HepG2 (cell line): ENCODE data around the gene CD9. TPM values are rescaled to one million over a fixed set of nuclear protein-coding genes. Genes with fewer than 3 reads are reported as not detected.
A peak's percentile ranks its signal among the peaks of the same experiment; 100 is the strongest.

Experiments used
- ATAC-seq: fragments of 200-7000 bp; cut with Tn5 transposase; 3 replicates; pipeline ENCODE4 v1.9.1; 2020; ENCODE audit warnings: mild to moderate bottlenecking, moderate library complexity
- BruUV-seq: library from RNA; stranded (reverse); fragments of 400-500 nt; replicated peaks from 2 replicates; lab custom pipeline; 2021; lab: Mats Ljungman, UMichigan
- CTCF ChIA-PET: fragments of 300-600 bp; formaldehyde crosslinking; extraction: SDS; loops from one replicate; lab custom pipeline; 2021; ENCODE audit warnings: low total read pairs, inconsistent platforms, low intra/inter-chr PET ratio; lab: Yijun Ruan, JAX
- POLR2A ChIA-PET: fragments of 350-600 bp; sonication (Branson Sonifier 250); formaldehyde crosslinking; loops from one replicate; lab custom pipeline; 2020; ENCODE audit warnings: antibody characterized with exemption, inconsistent platforms; lab: Yijun Ruan, JAX
- DNase-seq: peaks from one replicate; pipeline ENCODE4 v3.0.0-alpha.2; 2015; ENCODE audit warnings: low spot score
- FAIRE-seq: peaks from 3 replicates; lab custom pipeline; 2011; peaks lifted over from hg19 to GRCh38; lab: Jason Lieb, UNC
- H2AFZ ChIP-seq: one replicate; pipeline ENCODE4 v1.6.1; 2011; ENCODE audit warnings: low read length, inconsistent platforms
- H3K27ac ChIP-seq: fragments of 300-600 bp; 3 replicates; pipeline ENCODE4 v1.8.0; 2011; ENCODE audit warnings: mixed run types, mild to moderate bottlenecking, mixed read lengths, low read length, inconsistent platforms; ENCODE audit not compliant: insufficient read depth; ENCODE audit errors: extremely low read length
- H3K27me3 ChIP-seq, 2 experiments: fragments of 200-600 bp in 1 of 2; 2 replicates in 1 of 2; 3 replicates in 1 of 2; pipeline versions ENCODE4 v1.6.0 to v1.8.0; 2011; ENCODE audit warnings: low read length in 2 of 2, mild to moderate bottlenecking in 2 of 2, moderate library complexity in 2 of 2, inconsistent platforms in 1 of 2; ENCODE audit not compliant: insufficient read depth in 2 of 2, control insufficient read depth in 1 of 2
- H3K36me3 ChIP-seq, 2 experiments: fragments of 200-600 bp in 1 of 2; replicated peaks in 1 of 2; 2 replicates in 1 of 2; 3 replicates in 1 of 2; pipeline versions ENCODE4 v1.5.1 to v1.8.0; 2011; ENCODE audit warnings: low read length in 2 of 2, inconsistent platforms in 1 of 2; ENCODE audit not compliant: insufficient read depth in 2 of 2, control insufficient read depth in 1 of 2
- H3K4me1 ChIP-seq: 2 replicates; pipeline ENCODE4 v1.5.1; 2012; ENCODE audit warnings: low read length, inconsistent platforms; ENCODE audit not compliant: insufficient read depth
- H3K4me2 ChIP-seq: 2 replicates; pipeline ENCODE4 v1.6.0; 2011; ENCODE audit warnings: low read depth, low read length, inconsistent platforms
- H3K4me3 ChIP-seq, 3 experiments: fragments of 200-600 bp in 1 of 3; sonication (generic), shearing (Covaris generic) in 1 of 3; replicated peaks in 1 of 3; 2 replicates each; pipeline ENCODE4 v1.5.1; 2011 to 2016; ENCODE audit warnings: low read length in 3 of 3, inconsistent platforms in 2 of 3, low read depth in 2 of 3, mild to moderate bottlenecking in 2 of 3, control low read depth in 1 of 3, mixed read lengths in 1 of 3; ENCODE audit not compliant: insufficient read depth in 1 of 3
- H3K79me2 ChIP-seq: one replicate; pipeline ENCODE4 v1.6.1; 2011; ENCODE audit warnings: low read length, inconsistent platforms; ENCODE audit not compliant: insufficient read depth
- H3K9ac ChIP-seq: 2 replicates; pipeline ENCODE4 v1.6.0; 2011; ENCODE audit warnings: mild to moderate bottlenecking, low read depth, low read length, inconsistent platforms; ENCODE audit not compliant: insufficient read depth
- H3K9me3 ChIP-seq: 2 replicates; pipeline ENCODE4 v1.5.1; 2012; ENCODE audit warnings: mild to moderate bottlenecking, low read length
- H4K20me1 ChIP-seq: 2 replicates; pipeline ENCODE4 v1.6.0; 2011; ENCODE audit warnings: inconsistent platforms, mild to moderate bottlenecking, low read length, moderate library complexity; ENCODE audit not compliant: insufficient read depth
- HOXA3 ChIP-seq: sonication (generic); formaldehyde crosslinking; IDR thresholded peaks from 2 replicates; pipeline ENCODE4 v1.5.0; 2020; ENCODE audit warnings: missing genetic modification reagents
- MTA1 ChIP-seq: sonication (generic); formaldehyde crosslinking; IDR thresholded peaks from 2 replicates; pipeline ENCODE4 v1.4.0; 2020; ENCODE audit warnings: missing genetic modification reagents, mild to moderate bottlenecking, borderline replicate concordance
- SP2 ChIP-seq: sonication (generic); formaldehyde crosslinking; IDR thresholded peaks from 2 replicates; pipeline ENCODE4 v1.5.1; 2020; ENCODE audit warnings: mild to moderate bottlenecking, missing genetic modification reagents
- ZNF264 ChIP-seq: sonication (generic); formaldehyde crosslinking; IDR thresholded peaks from 2 replicates; pipeline ENCODE4 v1.4.0; 2020; ENCODE audit warnings: missing genetic modification reagents
- ZNF550 ChIP-seq: sonication (generic); formaldehyde crosslinking; IDR thresholded peaks from 2 replicates; pipeline ENCODE4 v1.4.0; 2020; ENCODE audit warnings: mild to moderate bottlenecking, missing genetic modification reagents, borderline replicate concordance
- ZNF768 ChIP-seq: sonication (generic); formaldehyde crosslinking; IDR thresholded peaks from 2 replicates; pipeline ENCODE4 v1.4.0; 2020; ENCODE audit warnings: missing genetic modification reagents
- ZNF788 ChIP-seq: sonication (generic); formaldehyde crosslinking; IDR thresholded peaks from 2 replicates; pipeline ENCODE4 v1.5.0; 2020; ENCODE audit warnings: mild to moderate bottlenecking, missing genetic modification reagents, borderline replicate concordance
- WGBS: methylation state at CpG from one replicate; pipeline ENCODE4 v1.1.6; 2017; ENCODE audit warnings: low lambda C conversion rate; 5-methylcytosine and 5-hydroxymethylcytosine counted together
- in situ Hi-C: cut with HindIII; loops from 2 replicates; pipeline ENCODE4 v1.10.0; 2017; ENCODE audit warnings: low pct_unique_long_range_greater_than_20kb; ENCODE audit not compliant: extremely low pct_ligation_motif_present
- intact Hi-C: fragments of 100-400 bp; cut with micrococcal nuclease; formaldehyde crosslinking; loops from one replicate; pipeline ENCODE4 v1.10.0; 2022; ENCODE audit not compliant: unreplicated experiment
- polyA plus RNA-seq, 8 experiments: library from polyadenylated mRNA; depleted of rRNA in 3 of 8; stranded (reverse) in 7 of 8; unstranded in 1 of 8; fragments of >200 nt; fragmentation: Illumina TruSeq in 4 of 8; extraction: Trizol in 4 of 8; gene quantifications; 2 replicates each; pipeline versions ENCODE4 v1.2.1 to v1.2.3, GENCODE V29; 2011 to 2016; ENCODE audit warnings: low read depth in 4 of 8, missing spikeins in 1 of 8, mixed read lengths in 1 of 8; ENCODE audit not compliant: insufficient read depth in 1 of 8
- total RNA-seq, 5 experiments: library from RNA; depleted of rRNA; stranded (reverse); fragments of >200 nt; fragmentation: Illumina TruSeq; extraction: Trizol; gene quantifications; 2 replicates each; pipeline ENCODE4 v1.2.3, GENCODE V29; 2016; ENCODE audit warnings: low read depth in 1 of 5
- TF ChIP-seq, protein P1 (sequence below): IDR thresholded peaks from 2 replicates; pipeline ENCODE4 v1.6.1; 2016; ENCODE audit warnings: control low read depth
- TF ChIP-seq, protein P2 (sequence below): sonication (generic); formaldehyde crosslinking; IDR thresholded peaks from 2 replicates; pipeline ENCODE4 v1.4.0; 2020; ENCODE audit warnings: missing genetic modification reagents, low read depth, mild to moderate bottlenecking, borderline replicate concordance
- TF ChIP-seq, protein P3 (sequence below): sonication (generic); formaldehyde crosslinking; IDR thresholded peaks from 2 replicates; pipeline ENCODE4 v1.5.1; 2020; ENCODE audit warnings: missing genetic modification reagents, mild to moderate bottlenecking, borderline replicate concordance
- TF ChIP-seq, protein P4 (sequence below): IDR thresholded peaks from 2 replicates; pipeline ENCODE4 v1.6.1; 2016; ENCODE audit warnings: mild to moderate bottlenecking
- TF ChIP-seq, protein P5 (sequence below): sonication (generic); formaldehyde crosslinking; IDR thresholded peaks from 2 replicates; pipeline ENCODE4 v1.4.0; 2020; ENCODE audit warnings: missing genetic modification reagents, borderline replicate concordance

Gene CD9
- total and polyA plus RNA-seq, 2 of the 13 experiments (the other 11 are each of a cell fraction or from before 2014, with no cell fraction given) = 5.8 to 38.3 TPM

DNA sequence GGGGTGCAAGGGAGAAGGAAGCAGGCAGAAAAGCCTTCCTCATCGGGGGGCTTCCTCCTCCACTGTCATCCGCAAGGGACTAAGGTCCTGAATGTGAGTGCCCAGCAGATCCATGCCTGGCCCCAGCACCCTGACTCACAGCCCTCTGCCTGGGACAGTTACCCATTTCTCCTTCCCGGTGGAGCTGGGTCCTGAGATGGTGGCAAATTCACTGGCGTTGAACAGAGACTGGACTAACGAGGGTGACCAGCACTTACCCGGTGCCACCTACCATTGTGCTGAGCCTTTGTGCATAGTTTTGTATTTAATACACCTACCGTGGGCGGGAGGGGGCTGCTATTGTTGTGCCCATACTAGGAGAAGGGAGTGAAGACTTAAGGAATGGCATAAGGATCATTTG, 79.4 kb downstream of the CD9 start:
- intact Hi-C loops = loop anchor here (10.0 kb wide), 1 partner anchor 295 kb away; no protein-coding TSS in a partner anchor
- POLR2A ChIA-PET = interaction anchor here (0.6 to 3.3 kb wide), 18 partner anchors 9 to 221 kb away, joined by 3 to 17 read pairs (median 6); partner anchors contain the start of genes CD9 and LTBR
- WGBS = 22% methylated on average over 5 of the region's 8 CpGs
- no peaks in the 10 kb centered on the region for H3K36me3 ChIP-seq
- peak overlapping the region; percentile 81 for H3K4me2 ChIP-seq
- ATAC-seq (peak; percentile 17; the same call in 2 of the 3 replicates), DNase-seq (no peak), FAIRE-seq (no peak)
- H4K20me1 ChIP-seq = no peaks in the 10 kb centered on the region
- H3K9ac ChIP-seq = peak overlapping the region; percentile 52
- peak overlapping the region; percentile 75 for H3K27ac ChIP-seq
- no peaks in the 10 kb centered on the region for H3K79me2 ChIP-seq
- H3K27me3 ChIP-seq = peaks cover 0 to 9% of the 10 kb centered on the region in 2 experiments; a peak in 3 of 5 replicates
- no peak overlapping the region for H2AFZ ChIP-seq
- peak overlapping the region in 1 of 3 experiments; percentile 32; a peak in 2 of 6 replicates for H3K4me3 ChIP-seq
- BruUV-seq = no TSS peak
- CTCF ChIA-PET = interaction anchor here (1.3 to 2.9 kb wide), 2 partner anchors 83 to 217 kb away, joined by 3 to 29 read pairs; no protein-coding TSS in a partner anchor
- H3K9me3 ChIP-seq = no peaks in the 10 kb centered on the region
- H3K4me1 ChIP-seq = peaks cover 84% of the 10 kb centered on the region
- in situ Hi-C loops = loop anchor here (5.0 to 10.0 kb wide), 4 partner anchors 47 to 295 kb away; no protein-coding TSS in a partner anchor
- TF ChIP-seq, protein P1, sequence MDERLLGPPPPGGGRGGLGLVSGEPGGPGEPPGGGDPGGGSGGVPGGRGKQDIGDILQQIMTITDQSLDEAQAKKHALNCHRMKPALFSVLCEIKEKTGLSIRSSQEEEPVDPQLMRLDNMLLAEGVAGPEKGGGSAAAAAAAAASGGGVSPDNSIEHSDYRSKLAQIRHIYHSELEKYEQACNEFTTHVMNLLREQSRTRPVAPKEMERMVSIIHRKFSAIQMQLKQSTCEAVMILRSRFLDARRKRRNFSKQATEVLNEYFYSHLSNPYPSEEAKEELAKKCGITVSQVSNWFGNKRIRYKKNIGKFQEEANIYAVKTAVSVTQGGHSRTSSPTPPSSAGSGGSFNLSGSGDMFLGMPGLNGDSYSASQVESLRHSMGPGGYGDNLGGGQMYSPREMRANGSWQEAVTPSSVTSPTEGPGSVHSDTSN (CRISPR knock-in tag) = no peak
- 0 out of 2 replicates have a peak, but pooled peaks have one; percentile 41 for TF ChIP-seq MTA1 (CRISPR knock-in tag)
- no peak for TF ChIP-seq ZNF550
- TF ChIP-seq ZNF768 (CRISPR knock-in tag) = peak; percentile 95
- TF ChIP-seq, protein P2, sequence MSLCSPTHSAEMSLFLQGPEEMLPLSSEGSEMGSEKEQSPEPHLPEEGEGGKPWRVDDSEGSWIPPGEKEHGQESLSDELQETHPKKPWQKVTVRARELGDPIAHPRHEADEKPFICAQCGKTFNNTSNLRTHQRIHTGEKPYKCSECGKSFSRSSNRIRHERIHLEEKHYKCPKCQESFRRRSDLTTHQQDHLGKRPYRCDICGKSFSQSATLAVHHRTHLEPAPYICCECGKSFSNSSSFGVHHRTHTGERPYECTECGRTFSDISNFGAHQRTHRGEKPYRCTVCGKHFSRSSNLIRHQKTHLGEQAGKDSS (CRISPR knock-in tag) = 0 out of 2 replicates have a peak, but pooled peaks have one; percentile 14
- no peak for TF ChIP-seq SP2 (CRISPR knock-in tag)
- TF ChIP-seq, protein P3, sequence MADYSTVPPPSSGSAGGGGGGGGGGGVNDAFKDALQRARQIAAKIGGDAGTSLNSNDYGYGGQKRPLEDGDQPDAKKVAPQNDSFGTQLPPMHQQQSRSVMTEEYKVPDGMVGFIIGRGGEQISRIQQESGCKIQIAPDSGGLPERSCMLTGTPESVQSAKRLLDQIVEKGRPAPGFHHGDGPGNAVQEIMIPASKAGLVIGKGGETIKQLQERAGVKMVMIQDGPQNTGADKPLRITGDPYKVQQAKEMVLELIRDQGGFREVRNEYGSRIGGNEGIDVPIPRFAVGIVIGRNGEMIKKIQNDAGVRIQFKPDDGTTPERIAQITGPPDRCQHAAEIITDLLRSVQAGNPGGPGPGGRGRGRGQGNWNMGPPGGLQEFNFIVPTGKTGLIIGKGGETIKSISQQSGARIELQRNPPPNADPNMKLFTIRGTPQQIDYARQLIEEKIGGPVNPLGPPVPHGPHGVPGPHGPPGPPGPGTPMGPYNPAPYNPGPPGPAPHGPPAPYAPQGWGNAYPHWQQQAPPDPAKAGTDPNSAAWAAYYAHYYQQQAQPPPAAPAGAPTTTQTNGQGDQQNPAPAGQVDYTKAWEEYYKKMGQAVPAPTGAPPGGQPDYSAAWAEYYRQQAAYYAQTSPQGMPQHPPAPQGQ = 0 out of 2 replicates have a peak, but pooled peaks have one; percentile 36
- TF ChIP-seq ZNF264 (CRISPR knock-in tag) = no peak
- no peak for TF ChIP-seq ZNF788 (CRISPR knock-in tag)
- TF ChIP-seq, protein P4, sequence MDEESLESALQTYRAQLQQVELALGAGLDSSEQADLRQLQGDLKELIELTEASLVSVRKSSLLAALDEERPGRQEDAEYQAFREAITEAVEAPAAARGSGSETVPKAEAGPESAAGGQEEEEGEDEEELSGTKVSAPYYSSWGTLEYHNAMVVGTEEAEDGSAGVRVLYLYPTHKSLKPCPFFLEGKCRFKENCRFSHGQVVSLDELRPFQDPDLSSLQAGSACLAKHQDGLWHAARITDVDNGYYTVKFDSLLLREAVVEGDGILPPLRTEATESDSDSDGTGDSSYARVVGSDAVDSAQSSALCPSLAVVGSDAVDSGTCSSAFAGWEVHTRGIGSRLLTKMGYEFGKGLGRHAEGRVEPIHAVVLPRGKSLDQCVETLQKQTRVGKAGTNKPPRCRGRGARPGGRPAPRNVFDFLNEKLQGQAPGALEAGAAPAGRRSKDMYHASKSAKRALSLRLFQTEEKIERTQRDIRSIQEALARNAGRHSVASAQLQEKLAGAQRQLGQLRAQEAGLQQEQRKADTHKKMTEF = no peak
- 0 out of 2 replicates have a peak, but pooled peaks have one; percentile 8 for TF ChIP-seq HOXA3 (CRISPR knock-in tag)
- TF ChIP-seq, protein P5, sequence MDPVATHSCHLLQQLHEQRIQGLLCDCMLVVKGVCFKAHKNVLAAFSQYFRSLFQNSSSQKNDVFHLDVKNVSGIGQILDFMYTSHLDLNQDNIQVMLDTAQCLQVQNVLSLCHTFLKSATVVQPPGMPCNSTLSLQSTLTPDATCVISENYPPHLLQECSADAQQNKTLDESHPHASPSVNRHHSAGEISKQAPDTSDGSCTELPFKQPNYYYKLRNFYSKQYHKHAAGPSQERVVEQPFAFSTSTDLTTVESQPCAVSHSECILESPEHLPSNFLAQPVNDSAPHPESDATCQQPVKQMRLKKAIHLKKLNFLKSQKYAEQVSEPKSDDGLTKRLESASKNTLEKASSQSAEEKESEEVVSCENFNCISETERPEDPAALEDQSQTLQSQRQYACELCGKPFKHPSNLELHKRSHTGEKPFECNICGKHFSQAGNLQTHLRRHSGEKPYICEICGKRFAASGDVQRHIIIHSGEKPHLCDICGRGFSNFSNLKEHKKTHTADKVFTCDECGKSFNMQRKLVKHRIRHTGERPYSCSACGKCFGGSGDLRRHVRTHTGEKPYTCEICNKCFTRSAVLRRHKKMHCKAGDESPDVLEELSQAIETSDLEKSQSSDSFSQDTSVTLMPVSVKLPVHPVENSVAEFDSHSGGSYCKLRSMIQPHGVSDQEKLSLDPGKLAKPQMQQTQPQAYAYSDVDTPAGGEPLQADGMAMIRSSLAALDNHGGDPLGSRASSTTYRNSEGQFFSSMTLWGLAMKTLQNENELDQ = no peak
